ENCODE data around the gene PRDX1. TPM values are rescaled to one million over a fixed set of nuclear protein-coding genes. Genes with fewer than 3 reads are reported as not detected.
A peak's percentile ranks its signal among the peaks of the same experiment; 100 is the strongest.
"Not testable (repeated sequence)": the region's sequence is repeated elsewhere in the genome, so short reads cannot be mapped to it uniquely, and the experiment has no call there.

Gene PRDX1
- total RNA-seq, 4 donors from 2014 or later: 120 to 291 (median 189) TPM

GRCh38 chr1:45516465-45516864 lies 5.2 kb downstream of the PRDX1 start:
- intact Hi-C loops (cut with DNase I; ENCODE audit: low total_unique reads): loop anchor here (5.0 kb wide), 1 partner anchor 36 kb away; the partner anchor contains the start of gene AKR1A1
- H3K36me3 ChIP-seq: peaks cover 0 to 44% (median 17%) of the 10 kb centered on the region in 4 donors
- peak overlapping the region; percentile 17 to 35 (median 24) for H3K27ac ChIP-seq

GRCh38 chr1:45516036-45516435 lies 5.6 kb downstream of the PRDX1 start:
- Histone ChIP-seq H3K27me3 (no peaks in the 10 kb centered on the region), H3K36me3 (peaks cover 0 to 48% (median 20%) of the 10 kb centered on the region in 4 donors), H3K4me3 (no peak overlapping the region), H3K27ac (peak overlapping the region in 2 of 4 donors; percentile 17 to 30), H3K4me1 (peaks cover 13 to 46% (median 33%) of the 10 kb centered on the region in 4 donors), H3K9me3 (no peaks in the 10 kb centered on the region)
- in situ Hi-C loops (cut with MboI; ENCODE audit: low pct_ligation_motif_present in 1 of 4, low pct_unique_long_range_greater_than_20kb in 1 of 4, low sequenced_read_pairs in 3 of 4): loop anchor here in 1 of 4 donors (10.0 kb wide), 1 partner anchor 49 kb away; no protein-coding TSS in a partner anchor
- no peak for TF ChIP-seq POLR2A (IDR thresholded peaks at IDR 0.05)
- WGBS, 2 donors (ENCODE audit: low coverage in 1 of 2): 46% methylated on average over 3 of the region's 3 CpGs
- intact Hi-C loops (cut with DNase I; ENCODE audit: low total_unique reads): loop anchor here (5.0 kb wide), 1 partner anchor 36 kb away; the partner anchor contains the start of gene AKR1A1
- no peak for DNase-seq

More at GRCh38 chr1:45516465-45516864, 5.2 kb downstream of the PRDX1 start:
- WGBS, 2 donors (ENCODE audit: low coverage in 1 of 2): 56 to 70% methylated on average over 1 to 4 of the region's 4 CpGs
- H3K4me1 ChIP-seq: peaks cover 13 to 46% (median 33%) of the 10 kb centered on the region in 4 donors
- DNase-seq: no peak
- H3K27me3 ChIP-seq: no peaks in the 10 kb centered on the region
- TF ChIP-seq CTCF (IDR thresholded peaks at IDR 0.05) (no peak), EP300 (IDR thresholded peaks at IDR 0.05; ENCODE audit: low read depth) (no peak), POLR2AphosphoS5 (IDR thresholded peaks at IDR 0.05) (no peak), POLR2A (IDR thresholded peaks at IDR 0.05) (no peak)
- H3K9me3 ChIP-seq: no peaks in the 10 kb centered on the region
- H3K4me3 ChIP-seq: no peak overlapping the region
- in situ Hi-C loops (cut with MboI; ENCODE audit: low pct_ligation_motif_present in 1 of 4, low pct_unique_long_range_greater_than_20kb in 1 of 4, low sequenced_read_pairs in 3 of 4): loop anchor here in 1 of 4 donors (10.0 kb wide), 1 partner anchor 48 kb away; no protein-coding TSS in a partner anchor

- H3K27me3 ChIP-seq; DNase-seq; H3K4me3 ChIP-seq; H3K27ac ChIP-seq; H3K9me3 ChIP-seq; intact Hi-C loops (cut with DNase I; ENCODE audit: low total_unique reads): not testable (repeated sequence)
- peaks cover 0 to 69% (median 30%) of the 10 kb centered on the region in 4 donors for H3K36me3 ChIP-seq
- H3K4me1 ChIP-seq: peaks cover 13 to 31% (median 22%) of the 10 kb centered on the region in 4 donors
- 74 to 83% methylated on average over 3 to 9 of the region's 9 CpGs for WGBS, 2 donors (ENCODE audit: low coverage in 1 of 2)
- in situ Hi-C loops (cut with MboI; ENCODE audit: low pct_ligation_motif_present in 1 of 4, low pct_unique_long_range_greater_than_20kb in 1 of 4, low sequenced_read_pairs in 3 of 4): loop anchor here in 2 of 4 donors (5.0 to 10.0 kb wide), 2 partner anchors 51 to 54 kb away; no protein-coding TSS in a partner anchor
Observed at GRCh38 chr1:45513532-45514260, 8.0 kb downstream of the PRDX1 start.

- WGBS, 2 donors (ENCODE audit: low coverage in 1 of 2): 100% methylated on average over 1 of the region's 1 CpG
- no peak overlapping the region for H3K27ac ChIP-seq
- in situ Hi-C loops (cut with MboI; ENCODE audit: low pct_ligation_motif_present in 1 of 4, low pct_unique_long_range_greater_than_20kb in 1 of 4, low sequenced_read_pairs in 3 of 4) (loop anchor here in 2 of 4 donors (5.0 to 10.0 kb wide), 2 partner anchors 52 to 55 kb away; no protein-coding TSS in a partner anchor), intact Hi-C loops (cut with DNase I; ENCODE audit: low total_unique reads) (no loop called here)
- no peaks in the 10 kb centered on the region for H3K9me3 ChIP-seq
- no peak for TF ChIP-seq POLR2A (IDR thresholded peaks at IDR 0.05)
- peak; percentile 60 to 74 (median 63) for TF ChIP-seq CTCF (IDR thresholded peaks at IDR 0.05)
- TF ChIP-seq EP300 (IDR thresholded peaks at IDR 0.05; ENCODE audit: low read depth): no peak
- TF ChIP-seq POLR2AphosphoS5 (IDR thresholded peaks at IDR 0.05): no peak
- peaks cover 0 to 69% (median 30%) of the 10 kb centered on the region in 4 donors for H3K36me3 ChIP-seq
- no peaks in the 10 kb centered on the region for H3K27me3 ChIP-seq
- no peak overlapping the region for H3K4me3 ChIP-seq
- DNase-seq: peak; percentile 66
- H3K4me1 ChIP-seq: peaks cover 13 to 27% (median 21%) of the 10 kb centered on the region in 4 donors
Observed at GRCh38 chr1:45512641-45513054, 9.0 kb downstream of the PRDX1 start.

- in situ Hi-C loops (cut with MboI; ENCODE audit: low pct_ligation_motif_present in 1 of 4, low pct_unique_long_range_greater_than_20kb in 1 of 4, low sequenced_read_pairs in 3 of 4): loop anchor here in 2 of 4 donors (5.0 to 10.0 kb wide), 2 partner anchors 54 to 56 kb away; no protein-coding TSS in a partner anchor
- Histone ChIP-seq H3K4me1 (peaks cover 3 to 13% (median 9%) of the 10 kb centered on the region in 4 donors), H3K36me3 (peaks cover 0 to 59% (median 28%) of the 10 kb centered on the region in 4 donors), H3K27me3 (no peaks in the 10 kb centered on the region), H3K27ac (no peak overlapping the region), H3K9me3 (no peaks in the 10 kb centered on the region), H3K4me3 (no peak overlapping the region)
- TF ChIP-seq POLR2AphosphoS5 (IDR thresholded peaks at IDR 0.05) (no peak), POLR2A (IDR thresholded peaks at IDR 0.05) (no peak), EP300 (IDR thresholded peaks at IDR 0.05; ENCODE audit: low read depth) (no peak), CTCF (IDR thresholded peaks at IDR 0.05) (no peak)
- intact Hi-C loops (cut with DNase I; ENCODE audit: low total_unique reads): loop anchor here (2.0 kb wide), 1 partner anchor 50 kb away; no protein-coding TSS in a partner anchor
- 93 to 94% methylated on average over 4 of the region's 4 CpGs for WGBS, 2 donors (ENCODE audit: low coverage in 1 of 2)
- no peak for DNase-seq
Observed at GRCh38 chr1:45510972-45511527, 10.6 kb downstream of the PRDX1 start.
